Astrocyte (in vitro differentiated cells and primary cell): ENCODE measurements around the gene MICAL3.

Experiments used
- EZH2 ChIP-seq: IDR thresholded peaks from 2 replicates; pipeline ENCODE4 v1.6.1; 2012; ENCODE audit warnings: mild to moderate bottlenecking, low read length, inconsistent platforms; ENCODE audit not compliant: insufficient read depth
- TF ChIP-seq, protein P1 (sequence below): IDR thresholded peaks from 2 replicates; pipeline ENCODE4 v1.5.1; 2011; ENCODE audit warnings: low read depth, mild to moderate bottlenecking, inconsistent platforms, low read length, moderate library complexity; ENCODE audit not compliant: insufficient read depth

- TF ChIP-seq, protein P1, sequence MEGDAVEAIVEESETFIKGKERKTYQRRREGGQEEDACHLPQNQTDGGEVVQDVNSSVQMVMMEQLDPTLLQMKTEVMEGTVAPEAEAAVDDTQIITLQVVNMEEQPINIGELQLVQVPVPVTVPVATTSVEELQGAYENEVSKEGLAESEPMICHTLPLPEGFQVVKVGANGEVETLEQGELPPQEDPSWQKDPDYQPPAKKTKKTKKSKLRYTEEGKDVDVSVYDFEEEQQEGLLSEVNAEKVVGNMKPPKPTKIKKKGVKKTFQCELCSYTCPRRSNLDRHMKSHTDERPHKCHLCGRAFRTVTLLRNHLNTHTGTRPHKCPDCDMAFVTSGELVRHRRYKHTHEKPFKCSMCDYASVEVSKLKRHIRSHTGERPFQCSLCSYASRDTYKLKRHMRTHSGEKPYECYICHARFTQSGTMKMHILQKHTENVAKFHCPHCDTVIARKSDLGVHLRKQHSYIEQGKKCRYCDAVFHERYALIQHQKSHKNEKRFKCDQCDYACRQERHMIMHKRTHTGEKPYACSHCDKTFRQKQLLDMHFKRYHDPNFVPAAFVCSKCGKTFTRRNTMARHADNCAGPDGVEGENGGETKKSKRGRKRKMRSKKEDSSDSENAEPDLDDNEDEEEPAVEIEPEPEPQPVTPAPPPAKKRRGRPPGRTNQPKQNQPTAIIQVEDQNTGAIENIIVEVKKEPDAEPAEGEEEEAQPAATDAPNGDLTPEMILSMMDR: no peak
- TF ChIP-seq EZH2: no peak
Observed at GRCh38 chr22:17958166-17958565, 66.2 kb downstream of the MICAL3 start.
